ENCODE results near the gene CCT5. TPM values are rescaled to one million over a fixed set of nuclear protein-coding genes. Genes with fewer than 3 reads are reported as not detected.

Gene CCT5
- total RNA-seq, 2 experiments from 2014 or later, result 27.4 to 32.0 TPM

DNA sequence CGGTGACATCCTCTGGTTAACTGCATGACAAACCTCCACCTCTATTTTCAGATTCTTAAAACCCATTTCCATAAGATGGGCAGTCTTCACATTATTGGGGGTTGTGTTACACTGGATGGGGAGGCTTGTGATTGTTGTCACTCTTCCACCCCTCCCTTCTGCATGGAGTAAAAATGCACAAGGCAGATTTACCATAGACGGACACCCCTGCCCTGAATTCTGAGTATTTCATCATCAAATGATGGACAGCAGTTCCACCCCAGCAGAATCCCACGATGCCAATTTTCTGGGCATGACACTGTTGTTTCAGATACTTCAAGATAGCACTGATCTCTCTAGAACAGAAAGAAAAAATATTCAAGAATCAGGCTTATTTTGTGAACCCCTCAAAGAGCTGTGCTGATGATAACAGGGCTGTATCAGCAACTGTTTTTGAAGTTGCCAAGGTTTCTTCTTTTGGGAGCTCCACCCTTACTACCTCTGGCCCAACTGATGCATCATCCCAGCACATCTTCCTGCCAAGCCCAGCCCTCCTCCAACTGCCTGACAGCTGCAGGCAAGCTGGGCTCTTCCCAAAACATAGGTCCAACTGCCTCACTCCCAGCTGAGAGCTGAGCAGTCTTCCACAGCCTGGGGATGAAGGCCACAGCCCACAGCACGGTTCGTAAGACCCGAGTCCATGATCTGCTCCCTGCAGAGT is 36.2 kb downstream of the CCT5 start:
- no peak for ATAC-seq (ENCODE audit: poor library complexity)
- CTCF ChIA-PET, result interaction anchor here (2.2 kb wide), 1 partner anchor 78 kb away, joined by 6 read pairs; no protein-coding TSS in a partner anchor
- no peaks in the 10 kb centered on the region for H3K4me1 Mint-ChIP-seq (ENCODE audit: low read depth)
- Histone ChIP-seq H3K4me1 (ENCODE audit: insufficient read depth, low read length) (peaks cover 14% of the 10 kb centered on the region), H3K9me3 (ENCODE audit: control insufficient read depth in 1 of 2, insufficient read depth in 1 of 2, low read length in 2 of 2) (no peaks in the 10 kb centered on the region), H3K27ac (ENCODE audit: low read depth in 1 of 2, low read length in 2 of 2) (no peak overlapping the region), H3K27me3 (ENCODE audit: control insufficient read depth in 1 of 2, insufficient read depth in 2 of 2, low read length in 2 of 2) (no peaks in the 10 kb centered on the region), H3K36me3 (ENCODE audit: insufficient read depth, low read length) (no peaks in the 10 kb centered on the region), H3K4me3 (ENCODE audit: low read length) (no peak overlapping the region)
- no peak overlapping the region for H3K4me3 Mint-ChIP-seq
- no peaks in the 10 kb centered on the region for H3K27me3 Mint-ChIP-seq
- no peak overlapping the region for H3K27ac Mint-ChIP-seq
- no peak for TF ChIP-seq CTCF (IDR thresholded peaks at IDR 0.05)
- H3K9me3 Mint-ChIP-seq, result no peaks in the 10 kb centered on the region
- no peak for DNase-seq
- POLR2A ChIA-PET, result no interaction called here
- no peaks in the 10 kb centered on the region for H3K36me3 Mint-ChIP-seq (ENCODE audit: low read depth)
- intact Hi-C loops (cut with DNase I, micrococcal nuclease), result loop anchor here in 1 of 2 experiments (10.0 kb wide), 1 partner anchor 78 kb away; no protein-coding TSS in a partner anchor

DNA sequence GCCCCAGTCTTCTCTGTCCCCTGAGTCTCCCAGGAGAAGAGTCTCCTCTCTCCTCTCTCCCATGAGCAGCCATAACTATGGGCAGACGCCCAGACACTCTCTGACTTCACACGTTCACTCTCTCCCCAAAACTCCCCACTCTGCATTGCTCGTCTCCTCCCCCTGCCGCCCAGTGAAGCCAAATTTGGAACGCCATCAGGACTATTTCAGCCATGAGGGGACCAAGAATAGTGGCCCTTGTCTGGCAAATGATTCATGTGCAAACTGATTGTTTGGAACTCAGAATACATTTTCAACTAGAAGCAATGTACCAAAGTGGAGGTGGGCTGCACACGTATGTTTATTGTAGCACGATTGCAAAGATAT is 36.8 kb downstream of the CCT5 start:
- Histone ChIP-seq H3K36me3 (ENCODE audit: insufficient read depth, low read length) (no peaks in the 10 kb centered on the region), H3K9me3 (ENCODE audit: control insufficient read depth in 1 of 2, insufficient read depth in 1 of 2, low read length in 2 of 2) (no peaks in the 10 kb centered on the region), H3K4me1 (ENCODE audit: insufficient read depth, low read length) (peaks cover 14% of the 10 kb centered on the region), H3K27me3 (ENCODE audit: control insufficient read depth in 1 of 2, insufficient read depth in 2 of 2, low read length in 2 of 2) (no peaks in the 10 kb centered on the region), H3K27ac (ENCODE audit: low read depth in 1 of 2, low read length in 2 of 2) (no peak overlapping the region), H3K4me3 (ENCODE audit: low read length) (no peak overlapping the region)
- CTCF ChIA-PET, result interaction anchor here (2.2 kb wide), 1 partner anchor 77 kb away, joined by 6 read pairs; no protein-coding TSS in a partner anchor
- Mint-ChIP-seq H3K27ac (no peak overlapping the region), H3K9me3 (no peaks in the 10 kb centered on the region), H3K4me1 (ENCODE audit: low read depth) (no peaks in the 10 kb centered on the region), H3K27me3 (no peaks in the 10 kb centered on the region), H3K36me3 (ENCODE audit: low read depth) (no peaks in the 10 kb centered on the region), H3K4me3 (no peak overlapping the region)
- DNase-seq (no peak), ATAC-seq (ENCODE audit: poor library complexity) (no peak)
- no peak for TF ChIP-seq CTCF (IDR thresholded peaks at IDR 0.05)
- intact Hi-C loops (cut with DNase I, micrococcal nuclease), result loop anchor here in 1 of 2 experiments (10.0 kb wide), 1 partner anchor 78 kb away; no protein-coding TSS in a partner anchor
- POLR2A ChIA-PET, result no interaction called here

- Histone ChIP-seq H3K36me3 (ENCODE audit: insufficient read depth, low read length) (no peaks in the 10 kb centered on the region), H3K4me1 (ENCODE audit: insufficient read depth, low read length) (peaks cover 13% of the 10 kb centered on the region), H3K9me3 (ENCODE audit: control insufficient read depth in 1 of 2, insufficient read depth in 1 of 2, low read length in 2 of 2) (no peaks in the 10 kb centered on the region), H3K4me3 (ENCODE audit: low read length) (no peak overlapping the region), H3K27ac (ENCODE audit: low read depth in 1 of 2, low read length in 2 of 2) (no peak overlapping the region), H3K27me3 (ENCODE audit: control insufficient read depth in 1 of 2, insufficient read depth in 2 of 2, low read length in 2 of 2) (no peaks in the 10 kb centered on the region)
- POLR2A ChIA-PET, result no interaction called here
- TF ChIP-seq CTCF (IDR thresholded peaks at IDR 0.05), result no peak
- no peaks in the 10 kb centered on the region for H3K36me3 Mint-ChIP-seq (ENCODE audit: low read depth)
- ATAC-seq (ENCODE audit: poor library complexity) (no peak), DNase-seq (peak in 10 of 14 experiments; percentile 9 to 49 (median 32))
- intact Hi-C loops (cut with DNase I, micrococcal nuclease), result loop anchor here in 1 of 2 experiments (10.0 kb wide), 1 partner anchor 76 kb away; no protein-coding TSS in a partner anchor
- H3K27me3 Mint-ChIP-seq, result no peaks in the 10 kb centered on the region
- H3K4me3 Mint-ChIP-seq, result no peak overlapping the region
- no peak overlapping the region for H3K27ac Mint-ChIP-seq
- CTCF ChIA-PET, result no interaction called here
- no peaks in the 10 kb centered on the region for H3K4me1 Mint-ChIP-seq (ENCODE audit: low read depth)
- no peaks in the 10 kb centered on the region for H3K9me3 Mint-ChIP-seq
Observed at GRCh38 chr5:10288592-10289219, 38.6 kb downstream of the CCT5 start.

Measured in CD4-positive, alpha-beta T cell (primary cell).